ENCODE measurements around the gene RPS6KA2. TPM values are rescaled to one million over a fixed set of nuclear protein-coding genes. Genes with fewer than 3 reads are reported as not detected.

The RPS6KA2 gene
- total RNA-seq, 3 donors from 2014 or later (not counting 1 experiment from before 2014, with no cell fraction given) = 2.8 to 4.5 (median 2.9) TPM

- no peaks in the 10 kb centered on the region for H3K36me3 Mint-ChIP-seq
- no peak for ATAC-seq
- H3K4me1 Mint-ChIP-seq = peaks cover 23 to 28% of the 10 kb centered on the region in 2 donors
- H3K27me3 ChIP-seq (ENCODE audit: control insufficient read depth, insufficient read depth, low read length) = no peaks in the 10 kb centered on the region
- peak overlapping the region; percentile 92 to 93 for H3K27ac Mint-ChIP-seq
- H3K4me1 ChIP-seq (ENCODE audit: control insufficient read depth, insufficient read depth, low read length) = peaks cover 19% of the 10 kb centered on the region
- H3K9me3 ChIP-seq (ENCODE audit: control insufficient read depth, insufficient read depth, low read length) = no peaks in the 10 kb centered on the region
- intact Hi-C loops (cut with micrococcal nuclease) = loop anchor here (10.0 kb wide), 1 partner anchor 214 kb away; no protein-coding TSS in a partner anchor
- H3K36me3 ChIP-seq (ENCODE audit: control insufficient read depth, insufficient read depth, low read length) = no peaks in the 10 kb centered on the region
- peak overlapping the region; percentile 84 for H3K4me3 Mint-ChIP-seq
- H3K9me3 Mint-ChIP-seq = no peaks in the 10 kb centered on the region
- no peaks in the 10 kb centered on the region for H3K27me3 Mint-ChIP-seq (ENCODE audit: low read depth in 2 of 2)
- DNase-seq = no peak
- 97% methylated on average over 13 of the region's 13 CpGs for WGBS (ENCODE audit: insufficient coverage)
- no peak for TF ChIP-seq CTCF (IDR thresholded peaks at IDR 0.05)
- H3K27ac ChIP-seq (ENCODE audit: low read length) = peak overlapping the region; percentile 78
- no peak overlapping the region for H3K4me3 ChIP-seq (ENCODE audit: low read length)
Observed at GRCh38 chr6:166488701-166489100, 138.3 kb downstream of the RPS6KA2 start.

- Histone ChIP-seq H3K9me3 (ENCODE audit: control insufficient read depth, insufficient read depth, low read length) (no peaks in the 10 kb centered on the region), H3K4me1 (ENCODE audit: control insufficient read depth, insufficient read depth, low read length) (peaks cover 19% of the 10 kb centered on the region), H3K27me3 (ENCODE audit: control insufficient read depth, insufficient read depth, low read length) (no peaks in the 10 kb centered on the region), H3K36me3 (ENCODE audit: control insufficient read depth, insufficient read depth, low read length) (no peaks in the 10 kb centered on the region), H3K4me3 (ENCODE audit: low read length) (peak overlapping the region; percentile 11), H3K27ac (ENCODE audit: low read length) (peak overlapping the region; percentile 78)
- no peak for TF ChIP-seq CTCF (IDR thresholded peaks at IDR 0.05)
- intact Hi-C loops (cut with micrococcal nuclease) = loop anchor here (10.0 kb wide), 1 partner anchor 213 kb away; no protein-coding TSS in a partner anchor
- Mint-ChIP-seq H3K36me3 (no peaks in the 10 kb centered on the region), H3K4me3 (peak overlapping the region; percentile 84), H3K4me1 (peaks cover 23 to 28% of the 10 kb centered on the region in 2 donors), H3K9me3 (no peaks in the 10 kb centered on the region), H3K27me3 (ENCODE audit: low read depth in 2 of 2) (no peaks in the 10 kb centered on the region), H3K27ac (peak overlapping the region; percentile 92 to 93)
- DNase-seq (peak; percentile 61 to 95), ATAC-seq (peak; percentile 91 to 94 (median 94))
- WGBS (ENCODE audit: insufficient coverage) = 14% methylated on average over 8 of the region's 15 CpGs
Observed at GRCh38 chr6:166488076-166488685, 138.9 kb downstream of the RPS6KA2 start.

DNA sequence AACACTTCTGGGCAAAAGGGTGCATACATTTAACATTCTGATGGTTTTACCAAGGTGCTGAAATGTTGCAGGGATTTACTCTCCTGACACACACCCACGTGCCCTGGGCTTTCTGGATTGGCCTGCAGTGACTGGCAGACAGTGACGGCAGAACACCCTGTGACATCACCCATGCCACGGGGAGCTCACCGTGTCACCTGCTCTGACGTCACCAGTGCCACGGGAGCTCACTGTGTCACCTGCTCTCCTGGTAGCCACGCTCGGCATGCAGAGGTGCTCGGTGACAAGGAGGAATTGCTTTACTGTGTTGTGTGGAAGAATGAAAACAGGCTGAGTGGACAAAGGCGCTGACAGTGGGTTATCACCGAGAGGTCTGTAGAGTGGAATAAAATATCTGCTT lies 139.9 kb downstream of the RPS6KA2 start:
- H3K4me3 Mint-ChIP-seq = peak overlapping the region; percentile 84
- Histone ChIP-seq H3K36me3 (ENCODE audit: control insufficient read depth, insufficient read depth, low read length) (no peaks in the 10 kb centered on the region), H3K27ac (ENCODE audit: low read length) (peak overlapping the region; percentile 78), H3K4me3 (ENCODE audit: low read length) (no peak overlapping the region), H3K9me3 (ENCODE audit: control insufficient read depth, insufficient read depth, low read length) (no peaks in the 10 kb centered on the region), H3K4me1 (ENCODE audit: control insufficient read depth, insufficient read depth, low read length) (peaks cover 19% of the 10 kb centered on the region), H3K27me3 (ENCODE audit: control insufficient read depth, insufficient read depth, low read length) (no peaks in the 10 kb centered on the region)
- peaks cover 23 to 28% of the 10 kb centered on the region in 2 donors for H3K4me1 Mint-ChIP-seq
- no peaks in the 10 kb centered on the region for H3K27me3 Mint-ChIP-seq (ENCODE audit: low read depth in 2 of 2)
- ATAC-seq (no peak), DNase-seq (no peak)
- no peaks in the 10 kb centered on the region for H3K36me3 Mint-ChIP-seq
- intact Hi-C loops (cut with micrococcal nuclease) = loop anchor here (10.0 kb wide), 1 partner anchor 212 kb away; no protein-coding TSS in a partner anchor
- no peak for TF ChIP-seq CTCF (IDR thresholded peaks at IDR 0.05)
- H3K27ac Mint-ChIP-seq = peak overlapping the region; percentile 92 to 93
- H3K9me3 Mint-ChIP-seq = no peaks in the 10 kb centered on the region
- WGBS (ENCODE audit: insufficient coverage) = 97% methylated on average over 11 of the region's 11 CpGs

Data from natural killer cell (primary cell).